ENCODE results near the gene LARP4B.

LARP4B gene

DNA sequence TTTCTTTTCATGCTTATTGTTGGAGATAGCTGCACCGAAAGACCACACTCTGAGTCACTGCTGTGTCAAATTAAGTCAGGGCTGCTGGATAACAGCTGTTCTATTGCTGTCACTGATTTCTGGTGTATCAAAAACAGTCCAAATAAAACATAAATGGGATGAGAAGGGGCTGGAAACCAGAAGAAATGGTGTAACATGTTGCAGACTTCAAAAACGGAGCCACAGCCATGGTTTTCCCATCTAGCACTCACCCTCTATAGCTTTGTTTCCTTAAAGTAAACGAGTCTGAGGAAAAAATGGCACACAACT is 138.8 kb downstream of the LARP4B start:
- peak; percentile 55 for DNase-seq (ENCODE audit: low read depth)
- in situ Hi-C loops (cut with HindIII; ENCODE audit: low sequenced_read_pairs) = no loop called here
- TF ChIP-seq, protein P1, sequence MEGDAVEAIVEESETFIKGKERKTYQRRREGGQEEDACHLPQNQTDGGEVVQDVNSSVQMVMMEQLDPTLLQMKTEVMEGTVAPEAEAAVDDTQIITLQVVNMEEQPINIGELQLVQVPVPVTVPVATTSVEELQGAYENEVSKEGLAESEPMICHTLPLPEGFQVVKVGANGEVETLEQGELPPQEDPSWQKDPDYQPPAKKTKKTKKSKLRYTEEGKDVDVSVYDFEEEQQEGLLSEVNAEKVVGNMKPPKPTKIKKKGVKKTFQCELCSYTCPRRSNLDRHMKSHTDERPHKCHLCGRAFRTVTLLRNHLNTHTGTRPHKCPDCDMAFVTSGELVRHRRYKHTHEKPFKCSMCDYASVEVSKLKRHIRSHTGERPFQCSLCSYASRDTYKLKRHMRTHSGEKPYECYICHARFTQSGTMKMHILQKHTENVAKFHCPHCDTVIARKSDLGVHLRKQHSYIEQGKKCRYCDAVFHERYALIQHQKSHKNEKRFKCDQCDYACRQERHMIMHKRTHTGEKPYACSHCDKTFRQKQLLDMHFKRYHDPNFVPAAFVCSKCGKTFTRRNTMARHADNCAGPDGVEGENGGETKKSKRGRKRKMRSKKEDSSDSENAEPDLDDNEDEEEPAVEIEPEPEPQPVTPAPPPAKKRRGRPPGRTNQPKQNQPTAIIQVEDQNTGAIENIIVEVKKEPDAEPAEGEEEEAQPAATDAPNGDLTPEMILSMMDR (IDR thresholded peaks at IDR 0.05; ENCODE audit: low read depth, low read length, missing control alignments) = no peak
- no peak overlapping the region for H3K4me3 ChIP-seq (ENCODE audit: low read depth, low read length)

DNA sequence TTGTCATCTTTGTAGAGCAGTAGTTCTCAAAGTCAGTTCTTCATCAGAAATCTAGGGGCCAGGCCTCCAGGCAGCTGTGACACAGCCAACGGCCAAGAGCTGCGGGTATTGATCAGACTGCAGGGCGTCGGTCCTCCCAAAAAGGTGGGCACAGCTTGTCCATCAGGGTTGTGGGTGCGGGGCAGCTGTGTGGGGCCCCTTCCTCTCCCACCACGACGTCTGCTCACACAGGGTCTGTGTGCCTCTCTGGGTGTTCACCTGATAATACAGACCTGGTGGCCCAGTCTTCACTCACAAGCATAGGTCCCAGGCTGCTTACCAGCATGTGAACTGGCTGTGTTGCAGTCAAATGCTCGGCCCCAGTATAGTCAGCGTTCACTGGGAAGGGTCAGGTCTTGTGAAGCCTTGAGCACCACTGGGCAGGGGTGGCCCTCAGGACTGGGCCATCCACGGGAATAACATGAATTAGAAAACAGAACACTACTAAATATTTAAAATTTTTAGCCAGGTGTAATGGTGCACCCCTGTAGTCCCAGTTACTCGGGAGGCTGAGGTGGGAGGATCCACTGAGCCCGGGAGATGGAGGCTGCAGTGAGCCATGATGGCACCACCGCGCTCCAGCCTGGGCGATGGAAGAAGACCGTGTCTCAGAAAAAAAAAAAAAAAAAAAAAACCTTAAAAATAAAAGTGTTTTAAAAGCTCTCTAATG is 139.3 kb downstream of the LARP4B start:
- no peak overlapping the region for H3K4me3 ChIP-seq (ENCODE audit: low read depth, low read length)
- TF ChIP-seq, protein P1 (IDR thresholded peaks at IDR 0.05; ENCODE audit: low read depth, low read length, missing control alignments) = no peak
- DNase-seq (ENCODE audit: low read depth) = no peak
- in situ Hi-C loops (cut with HindIII; ENCODE audit: low sequenced_read_pairs) = no loop called here

DNA sequence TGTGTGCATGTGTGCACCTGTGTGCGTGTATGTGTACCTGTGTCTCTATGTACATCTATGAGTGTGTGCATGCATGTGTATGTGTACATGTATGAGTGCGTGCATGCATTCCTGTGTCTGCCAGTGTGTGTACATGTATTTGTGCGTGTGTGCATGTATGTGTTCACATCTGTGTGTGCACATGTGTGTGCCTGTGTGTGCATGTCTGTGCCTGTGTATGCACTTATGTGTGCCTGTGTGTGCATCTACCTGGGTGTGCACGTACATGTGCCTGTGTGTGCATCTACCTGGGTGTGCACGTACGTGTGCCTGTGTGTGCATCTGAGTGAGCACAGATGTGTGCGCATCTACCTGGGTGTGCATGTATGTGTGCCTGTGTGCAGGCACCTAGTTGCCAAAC is 139.9 kb downstream of the LARP4B start:
- H3K4me3 ChIP-seq (ENCODE audit: low read depth, low read length) = no peak overlapping the region
- TF ChIP-seq, protein P1 (IDR thresholded peaks at IDR 0.05; ENCODE audit: low read depth, low read length, missing control alignments) = no peak
- DNase-seq (ENCODE audit: low read depth) = no peak
- in situ Hi-C loops (cut with HindIII; ENCODE audit: low sequenced_read_pairs) = no loop called here

DNA sequence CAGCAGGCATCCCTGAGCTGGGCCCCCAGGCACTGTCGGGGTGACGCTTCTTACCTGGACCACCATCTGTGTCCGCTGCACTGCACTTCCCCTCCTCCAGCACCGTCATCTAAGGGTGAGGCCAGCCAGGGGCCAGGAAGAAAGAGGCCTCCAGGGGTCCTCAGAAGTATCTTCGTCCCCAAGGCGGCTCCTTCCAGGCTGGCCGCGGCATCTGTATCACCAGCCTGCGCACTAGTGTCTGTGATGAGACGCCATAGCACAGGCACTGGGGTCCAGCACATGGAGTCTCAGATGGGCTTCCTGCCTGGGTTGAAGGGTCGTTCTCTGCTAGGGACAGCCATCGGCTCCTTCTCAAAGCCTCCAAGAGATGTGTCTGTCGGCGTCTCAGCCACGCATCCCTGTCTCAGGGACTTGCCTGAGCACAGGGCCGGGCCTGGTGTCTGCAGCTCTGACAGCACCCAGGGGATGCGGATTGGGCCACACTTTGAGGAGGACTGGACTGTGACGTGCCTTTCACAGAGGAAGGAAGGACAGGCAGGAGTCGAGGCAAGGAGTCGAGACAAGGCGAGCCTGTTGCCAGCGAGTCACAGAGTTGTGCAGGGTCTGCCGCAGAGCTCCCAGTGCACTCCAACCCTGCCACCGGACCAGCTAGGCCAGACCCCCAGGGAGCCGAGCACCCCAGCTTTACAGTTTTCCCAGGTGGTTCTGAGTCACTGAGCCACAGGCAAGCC is 140.5 kb downstream of the LARP4B start:
- in situ Hi-C loops (cut with HindIII; ENCODE audit: low sequenced_read_pairs) = no loop called here

DNA sequence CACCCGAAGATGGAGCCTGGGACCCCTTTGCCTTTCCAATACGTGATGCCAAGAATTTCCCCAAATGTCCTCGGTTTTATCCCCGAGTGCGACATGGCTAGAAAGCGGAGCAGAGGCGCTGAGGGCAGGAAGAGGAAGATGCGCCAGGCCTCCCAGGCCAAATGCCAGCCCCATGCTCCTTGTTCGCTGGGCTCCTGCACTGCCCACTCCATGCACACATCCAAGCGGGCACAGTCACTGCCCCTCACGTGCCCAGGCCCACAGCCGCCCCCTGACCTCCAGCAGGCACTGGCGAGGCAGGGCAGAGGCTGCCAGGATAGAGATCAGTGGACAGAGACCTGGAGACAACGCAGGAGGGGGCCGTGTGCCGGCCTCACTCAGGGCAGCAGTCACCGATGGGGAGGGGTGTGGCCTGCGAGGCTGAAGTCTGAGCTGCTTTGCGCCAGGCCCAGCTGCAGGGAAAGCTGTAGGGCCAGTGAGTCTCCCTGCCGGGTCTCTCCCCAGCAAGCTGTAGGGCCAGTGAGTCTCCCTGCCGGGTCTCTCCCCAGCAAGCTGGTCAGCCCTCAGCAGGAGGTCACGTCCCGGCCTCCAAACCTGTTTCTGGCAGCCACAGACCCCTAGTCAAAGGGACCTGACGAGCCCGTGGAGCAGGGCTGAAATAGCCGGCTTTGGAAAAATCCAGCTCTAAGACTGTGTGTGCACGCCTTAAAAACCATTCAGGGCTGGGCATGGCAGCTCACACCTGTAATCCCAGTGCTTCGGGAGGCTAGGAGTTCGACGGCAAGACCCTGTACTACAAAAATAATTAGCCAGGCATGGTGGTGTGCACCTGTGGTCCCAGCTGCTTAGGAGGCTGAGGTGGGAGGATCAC is 141.4 kb downstream of the LARP4B start:
- H3K4me3 ChIP-seq (ENCODE audit: low read depth, low read length) = no peak overlapping the region
- TF ChIP-seq, protein P1 (IDR thresholded peaks at IDR 0.05; ENCODE audit: low read depth, low read length, missing control alignments) = no peak
- in situ Hi-C loops (cut with HindIII; ENCODE audit: low sequenced_read_pairs) = no loop called here
- DNase-seq (ENCODE audit: low read depth) = no peak

More for the DNA sequence above, 140.5 kb downstream of the LARP4B start:
- DNase-seq (ENCODE audit: low read depth) = no peak
- TF ChIP-seq, protein P1 (IDR thresholded peaks at IDR 0.05; ENCODE audit: low read depth, low read length, missing control alignments) = no peak
- no peak overlapping the region for H3K4me3 ChIP-seq (ENCODE audit: low read depth, low read length)
